ENCODE results near the gene COL23A1.

DNA sequence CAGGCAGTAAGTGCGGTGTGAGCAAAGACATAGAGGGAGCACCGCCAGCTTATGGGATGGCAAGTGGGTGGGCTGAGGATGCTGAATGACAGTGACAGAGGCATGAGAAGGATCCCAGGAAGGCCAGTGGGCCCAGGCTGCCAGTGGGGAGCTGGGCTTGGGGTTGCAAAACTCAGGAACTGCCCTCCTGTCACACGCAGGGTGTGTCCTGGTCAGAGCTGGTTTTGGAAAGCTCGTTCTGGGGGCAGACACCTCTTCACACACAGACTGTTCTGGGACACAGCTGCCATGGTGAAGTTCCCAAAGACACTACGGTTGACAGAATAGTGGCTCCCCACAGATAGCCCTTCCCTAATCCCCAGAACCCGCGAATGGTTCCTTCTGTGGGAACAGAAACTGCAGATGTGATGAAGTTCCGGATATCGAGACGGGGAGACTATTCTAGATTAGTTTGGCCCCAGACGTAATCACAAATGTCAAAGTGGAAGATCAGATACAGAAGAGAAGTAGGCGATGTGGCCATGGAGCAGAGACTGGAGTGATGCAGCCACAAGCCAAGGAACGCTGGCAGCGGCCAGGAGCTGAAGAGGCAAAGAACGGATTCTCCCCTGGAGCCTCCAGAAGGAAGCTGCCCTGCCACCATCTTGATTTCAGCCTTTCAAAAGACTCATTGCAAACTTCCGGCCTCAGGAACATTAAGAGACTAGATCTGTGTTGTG, 159.0 kb downstream of the COL23A1 start:
- TF ChIP-seq, protein P1, sequence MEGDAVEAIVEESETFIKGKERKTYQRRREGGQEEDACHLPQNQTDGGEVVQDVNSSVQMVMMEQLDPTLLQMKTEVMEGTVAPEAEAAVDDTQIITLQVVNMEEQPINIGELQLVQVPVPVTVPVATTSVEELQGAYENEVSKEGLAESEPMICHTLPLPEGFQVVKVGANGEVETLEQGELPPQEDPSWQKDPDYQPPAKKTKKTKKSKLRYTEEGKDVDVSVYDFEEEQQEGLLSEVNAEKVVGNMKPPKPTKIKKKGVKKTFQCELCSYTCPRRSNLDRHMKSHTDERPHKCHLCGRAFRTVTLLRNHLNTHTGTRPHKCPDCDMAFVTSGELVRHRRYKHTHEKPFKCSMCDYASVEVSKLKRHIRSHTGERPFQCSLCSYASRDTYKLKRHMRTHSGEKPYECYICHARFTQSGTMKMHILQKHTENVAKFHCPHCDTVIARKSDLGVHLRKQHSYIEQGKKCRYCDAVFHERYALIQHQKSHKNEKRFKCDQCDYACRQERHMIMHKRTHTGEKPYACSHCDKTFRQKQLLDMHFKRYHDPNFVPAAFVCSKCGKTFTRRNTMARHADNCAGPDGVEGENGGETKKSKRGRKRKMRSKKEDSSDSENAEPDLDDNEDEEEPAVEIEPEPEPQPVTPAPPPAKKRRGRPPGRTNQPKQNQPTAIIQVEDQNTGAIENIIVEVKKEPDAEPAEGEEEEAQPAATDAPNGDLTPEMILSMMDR (IDR thresholded peaks at IDR 0.05; ENCODE audit: poor library complexity): no peak
- no peak for TF ChIP-seq EZH2 (IDR thresholded peaks at IDR 0.05; ENCODE audit: borderline replicate concordance)

Data from hepatocyte (in vitro differentiated cells).